OCI-LY1 (cell line): Measurements from ENCODE around the gene RBM38.

ENCODE experiments used
- H2AFZ ChIP-seq: fragments of 200-600 bp; sonication (generic), shearing (Covaris generic); 2 replicates; pipeline ENCODE4 v1.6.0; 2014; ENCODE audit warnings: antibody characterized with exemption, mild to moderate bottlenecking, low read length
- H3F3A ChIP-seq: fragments of 200-600 bp; sonication (generic), shearing (Covaris generic); 2 replicates; pipeline ENCODE4 v1.6.0; 2014; ENCODE audit warnings: mild to moderate bottlenecking, antibody characterized with exemption, low read length, moderate library complexity; ENCODE audit not compliant: insufficient read depth
- H3K27ac ChIP-seq: fragments of 200-600 bp; sonication (generic); 2 replicates; pipeline ENCODE4 v1.5.1; 2014; ENCODE audit warnings: low read length, mixed run types, mild to moderate bottlenecking, low read depth; ENCODE audit not compliant: poor library complexity, severe bottlenecking
- H3K27me3 ChIP-seq: fragments of 200-600 bp; sonication (generic); 2 replicates; pipeline ENCODE4 v1.6.0; 2014; ENCODE audit warnings: antibody characterized with exemption, mild to moderate bottlenecking, low read length, moderate library complexity; ENCODE audit not compliant: insufficient read depth
- H3K36me3 ChIP-seq: fragments of 200-600 bp; sonication (generic); 2 replicates; pipeline ENCODE4 v1.6.1; 2014; ENCODE audit warnings: mild to moderate bottlenecking, antibody characterized with exemption, low read length, moderate library complexity, mixed read lengths; ENCODE audit not compliant: insufficient read depth
- H3K4me1 ChIP-seq: fragments of 200-600 bp; sonication (generic); 2 replicates; pipeline ENCODE4 v1.5.1; 2014; ENCODE audit warnings: mild to moderate bottlenecking, low read length, moderate library complexity; ENCODE audit not compliant: insufficient read depth, severe bottlenecking
- H3K4me2 ChIP-seq: fragments of 200-600 bp; sonication (generic), shearing (Covaris generic); 2 replicates; pipeline ENCODE4 v1.6.1; 2014; ENCODE audit warnings: low read length
- H3K4me3 ChIP-seq: fragments of 200-600 bp; sonication (generic); 2 replicates; pipeline ENCODE4 v1.5.1; 2014; ENCODE audit warnings: low read length, low read depth, mild to moderate bottlenecking, mixed read lengths; ENCODE audit not compliant: poor library complexity, severe bottlenecking
- H3K79me2 ChIP-seq: fragments of 200-600 bp; shearing (Covaris generic); 2 replicates; pipeline ENCODE4 v1.6.1; 2016; ENCODE audit warnings: mixed run types, low read length, mixed read lengths; ENCODE audit not compliant: insufficient read depth
- H3K9ac ChIP-seq: fragments of 200-600 bp; sonication (generic), shearing (Covaris generic); 2 replicates; pipeline ENCODE4 v1.6.1; 2014; ENCODE audit warnings: mild to moderate bottlenecking, low read length, mixed read lengths
- H3K9me2 ChIP-seq: fragments of 200-600 bp; sonication (generic), shearing (Covaris generic); 2 replicates; pipeline ENCODE4 v1.6.1; 2014; ENCODE audit warnings: low read depth, mild to moderate bottlenecking, low read length, mixed read lengths
- H3K9me3 ChIP-seq: fragments of 200-600 bp; shearing (Covaris generic); 2 replicates; pipeline ENCODE4 v1.6.1; 2014; ENCODE audit warnings: low read length, mixed read lengths
- H4K20me1 ChIP-seq: fragments of 200-600 bp; sonication (generic), shearing (Covaris generic); 2 replicates; pipeline ENCODE4 v1.6.0; 2016; ENCODE audit warnings: mild to moderate bottlenecking, low read length; ENCODE audit not compliant: insufficient read depth
- CTCF ChIP-seq: fragments of 200-600 bp; sonication (generic), shearing (Covaris generic); IDR thresholded peaks from 2 replicates; pipeline ENCODE4 v1.5.1; 2017; ENCODE audit warnings: mild to moderate bottlenecking, antibody characterized with exemption, low read length, moderate library complexity, mixed read lengths
- EZH2 ChIP-seq: fragments of 200-600 bp; sonication (generic), shearing (Covaris generic); IDR thresholded peaks from 2 replicates; pipeline ENCODE4 v1.8.0; 2017; ENCODE audit warnings: borderline replicate concordance, mixed run types, mild to moderate bottlenecking, antibody characterized with exemption, low read length, moderate library complexity, mixed read lengths

The RBM38 gene

GRCh38 chr20:57404419-57405072 lies 13.3 kb downstream of the RBM38 start:
- peaks cover 5% of the 10 kb centered on the region; the same call in 1 of the 2 replicates for H3F3A ChIP-seq
- H3K79me2 ChIP-seq: no peaks in the 10 kb centered on the region
- TF ChIP-seq EZH2: no peak
- TF ChIP-seq CTCF: no peak
- no peaks in the 10 kb centered on the region for H3K9me3 ChIP-seq
- no peaks in the 10 kb centered on the region for H3K9me2 ChIP-seq
- no peaks in the 10 kb centered on the region for H3K27me3 ChIP-seq
- H3K4me1 ChIP-seq: peaks cover 22% of the 10 kb centered on the region
- no peak overlapping the region for H2AFZ ChIP-seq
- peaks cover 99% of the 10 kb centered on the region for H3K36me3 ChIP-seq
- H3K4me2 ChIP-seq: no peak overlapping the region
- H3K4me3 ChIP-seq: no peak overlapping the region
- no peak overlapping the region for H3K9ac ChIP-seq
- no peak overlapping the region for H3K27ac ChIP-seq
- no peaks in the 10 kb centered on the region for H4K20me1 ChIP-seq

GRCh38 chr20:57405236-57406016 lies 14.2 kb downstream of the RBM38 start:
- H3F3A ChIP-seq: peaks cover 5% of the 10 kb centered on the region; the same call in 1 of the 2 replicates
- TF ChIP-seq EZH2 (no peak), CTCF (no peak)
- no peak overlapping the region for H2AFZ ChIP-seq
- H3K27ac ChIP-seq: peak overlapping the region; percentile 18
- no peaks in the 10 kb centered on the region for H3K27me3 ChIP-seq
- no peaks in the 10 kb centered on the region for H4K20me1 ChIP-seq
- no peak overlapping the region for H3K4me2 ChIP-seq
- H3K9ac ChIP-seq: no peak overlapping the region
- H3K79me2 ChIP-seq: no peaks in the 10 kb centered on the region
- no peaks in the 10 kb centered on the region for H3K9me3 ChIP-seq
- H3K36me3 ChIP-seq: peaks cover 96% of the 10 kb centered on the region
- H3K4me3 ChIP-seq: no peak overlapping the region
- H3K9me2 ChIP-seq: no peaks in the 10 kb centered on the region
- H3K4me1 ChIP-seq: peaks cover 13% of the 10 kb centered on the region

GRCh38 chr20:57407541-57407956 lies 16.4 kb downstream of the RBM38 start:
- Histone ChIP-seq H3K27ac (no peak overlapping the region), H3K9ac (no peak overlapping the region), H3K4me3 (no peak overlapping the region), H3K4me2 (no peak overlapping the region), H3K36me3 (peaks cover 75% of the 10 kb centered on the region), H3F3A (peaks cover 5% of the 10 kb centered on the region; the same call in 1 of the 2 replicates), H3K27me3 (no peaks in the 10 kb centered on the region), H4K20me1 (no peaks in the 10 kb centered on the region), H3K79me2 (no peaks in the 10 kb centered on the region), H3K4me1 (no peaks in the 10 kb centered on the region), H2AFZ (no peak overlapping the region), H3K9me2 (no peaks in the 10 kb centered on the region), H3K9me3 (no peaks in the 10 kb centered on the region)
- TF ChIP-seq EZH2: no peak
- no peak for TF ChIP-seq CTCF
